Left colon (tissue), 2 donors: Measurements from ENCODE around the gene AKNA. TPM values are rescaled to one million over a fixed set of nuclear protein-coding genes. Genes with fewer than 3 reads are reported as not detected.

ENCODE experiments used
- ATAC-seq: fragments of 200-7000 bp; cut with Tn5 transposase; one replicate; pipeline ENCODE4 v1.9.1; 2020; ENCODE audit warnings: mild to moderate bottlenecking, moderate library complexity
- DNase-seq, 2 donors: peaks; one replicate each; pipeline ENCODE4 v3.0.0-alpha.2; 2020
- intact Hi-C, 2 donors: fragments of 100-400 bp; cut with DNase I in 1 of 2; cut with micrococcal nuclease in 1 of 2; formaldehyde crosslinking; loops; one replicate each; pipeline versions ENCODE4 v1.11.2 to v1.14.0; 2022; cut with DNase I, micrococcal nuclease
- total RNA-seq, 2 donors: library from RNA; stranded (reverse); fragmentation: NEBNext Ultra II Directional; extraction: Animal tissue kit (Norgen Biotek cat#: 25700); gene quantifications; one replicate each; pipeline ENCODE4 v1.2.1, GENCODE V29; 2021
- donor health status: DM: no; HTN: no; CAD: no.
- donor health status: DM: yes; HTN: yes; CAD: no.

Gene AKNA
- total RNA-seq, 2 donors from 2014 or later, result 32.4 to 35.9 TPM

DNA sequence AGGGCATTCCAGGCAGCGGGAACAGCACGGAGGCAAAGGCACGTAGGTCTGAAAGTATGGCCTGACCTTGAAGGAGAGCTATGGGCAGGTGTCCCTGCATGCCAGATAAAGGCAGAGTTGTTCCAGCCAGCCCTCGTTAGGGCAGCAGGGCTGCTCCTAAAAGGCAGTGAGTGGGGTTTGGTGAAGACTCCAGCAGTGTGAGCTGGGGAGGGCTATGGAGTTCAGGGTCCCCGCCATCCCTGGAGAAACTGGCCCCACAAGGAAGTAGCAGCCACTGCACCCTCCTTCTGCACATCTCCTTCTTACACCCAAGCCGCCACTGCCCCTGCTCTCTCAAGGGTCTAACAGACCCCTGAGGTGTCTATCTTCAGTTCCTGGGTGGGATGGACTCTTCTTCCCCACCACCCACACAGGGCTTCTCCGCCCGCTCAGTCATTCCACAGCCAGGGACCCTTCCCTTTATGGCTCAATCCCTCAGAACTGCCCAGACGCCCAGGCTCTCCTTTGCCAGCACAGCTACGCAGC lies 1.4 kb downstream of the AKNA start:
- ATAC-seq, result no peak
- no peak for DNase-seq
- intact Hi-C loops, result no loop called here

DNA sequence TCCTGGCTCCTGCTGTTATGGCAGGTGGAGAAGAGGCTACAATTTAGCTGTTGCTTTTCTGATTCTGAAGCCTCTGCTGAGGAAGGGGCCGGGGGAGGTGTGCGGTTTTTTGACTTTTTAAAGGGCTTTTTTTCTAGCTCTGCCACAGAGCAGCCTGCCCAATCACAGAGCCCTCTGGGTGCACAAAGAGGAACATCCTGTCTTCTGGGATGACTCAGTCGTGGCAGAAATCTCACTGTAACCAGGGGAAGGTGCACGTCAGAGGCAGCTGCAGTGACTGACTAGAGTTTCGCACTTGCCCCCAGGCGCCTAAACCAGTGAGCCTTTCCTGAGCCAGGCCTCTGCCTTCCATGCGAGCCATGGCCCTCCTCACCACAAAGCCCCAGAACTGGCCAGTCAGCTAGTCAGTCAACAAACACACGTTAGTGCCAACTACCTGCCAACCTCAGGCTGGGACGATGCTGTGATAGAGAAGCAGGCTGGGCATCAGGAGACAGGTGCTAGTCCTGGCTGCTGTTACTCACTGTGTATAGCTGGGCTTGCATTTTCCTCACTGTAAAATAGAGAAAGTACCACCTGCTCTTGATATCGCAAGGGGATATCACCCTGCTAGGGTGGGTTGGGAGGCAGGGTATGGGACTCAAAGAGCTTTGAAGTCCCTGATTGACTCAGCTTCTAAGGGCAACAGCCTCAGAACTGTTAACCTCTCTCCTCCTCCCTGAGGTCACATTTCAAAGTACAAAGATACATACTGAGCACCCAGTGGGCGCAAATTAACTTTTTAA lies 2.2 kb downstream of the AKNA start:
- DNase-seq (peak; percentile 73 to 84), ATAC-seq (peak; percentile 20)
- intact Hi-C loops, result no loop called here

DNA sequence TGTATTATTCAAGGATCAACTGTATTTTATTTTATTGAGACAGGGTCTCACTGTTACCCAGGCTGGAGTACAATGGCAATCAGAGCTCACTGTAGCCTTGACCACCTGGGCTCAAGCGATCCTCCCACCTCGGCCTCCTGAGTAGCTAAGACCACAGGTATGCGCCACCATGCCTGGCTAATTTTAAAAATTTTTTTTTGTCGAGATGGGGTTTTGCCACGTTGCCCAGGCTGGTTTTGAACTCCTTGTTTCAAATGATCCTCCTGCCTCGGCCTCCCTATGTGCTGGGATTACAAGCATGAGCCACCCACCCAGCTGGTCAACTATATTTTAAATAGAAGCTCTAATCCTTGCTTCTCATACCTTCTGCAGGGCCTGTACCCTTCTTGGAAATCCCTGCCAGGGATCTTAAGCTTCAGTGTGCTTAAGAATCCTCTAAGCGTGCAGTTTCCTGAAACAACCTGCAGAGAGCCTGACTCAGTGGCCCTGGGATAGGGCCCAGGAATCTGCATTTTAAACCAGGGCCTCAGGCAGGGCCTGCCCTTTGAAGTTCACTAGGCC lies 2.9 kb downstream of the AKNA start:
- ATAC-seq (no peak), DNase-seq (no peak)
- intact Hi-C loops, result no loop called here

DNA sequence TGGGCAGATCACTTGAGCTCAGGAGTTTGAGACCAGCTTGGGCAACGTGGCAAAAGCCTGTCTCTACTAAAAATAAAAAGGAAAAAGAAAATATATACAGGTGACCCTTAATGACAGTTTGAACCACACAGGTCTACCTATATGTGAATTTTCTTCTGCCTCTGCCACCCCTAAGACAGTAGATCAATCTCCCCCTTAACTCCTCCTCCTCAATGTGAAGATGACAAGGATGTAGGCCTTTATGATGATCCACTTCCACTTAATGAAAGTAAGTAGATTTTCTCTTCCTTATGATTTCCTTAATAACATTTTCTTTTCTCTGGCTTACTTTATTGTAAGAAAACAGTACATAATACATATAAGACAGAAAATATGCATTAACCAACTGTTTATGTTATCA lies 3.4 kb downstream of the AKNA start:
- DNase-seq (no peak), ATAC-seq (no peak)
- intact Hi-C loops, result no loop called here

DNA sequence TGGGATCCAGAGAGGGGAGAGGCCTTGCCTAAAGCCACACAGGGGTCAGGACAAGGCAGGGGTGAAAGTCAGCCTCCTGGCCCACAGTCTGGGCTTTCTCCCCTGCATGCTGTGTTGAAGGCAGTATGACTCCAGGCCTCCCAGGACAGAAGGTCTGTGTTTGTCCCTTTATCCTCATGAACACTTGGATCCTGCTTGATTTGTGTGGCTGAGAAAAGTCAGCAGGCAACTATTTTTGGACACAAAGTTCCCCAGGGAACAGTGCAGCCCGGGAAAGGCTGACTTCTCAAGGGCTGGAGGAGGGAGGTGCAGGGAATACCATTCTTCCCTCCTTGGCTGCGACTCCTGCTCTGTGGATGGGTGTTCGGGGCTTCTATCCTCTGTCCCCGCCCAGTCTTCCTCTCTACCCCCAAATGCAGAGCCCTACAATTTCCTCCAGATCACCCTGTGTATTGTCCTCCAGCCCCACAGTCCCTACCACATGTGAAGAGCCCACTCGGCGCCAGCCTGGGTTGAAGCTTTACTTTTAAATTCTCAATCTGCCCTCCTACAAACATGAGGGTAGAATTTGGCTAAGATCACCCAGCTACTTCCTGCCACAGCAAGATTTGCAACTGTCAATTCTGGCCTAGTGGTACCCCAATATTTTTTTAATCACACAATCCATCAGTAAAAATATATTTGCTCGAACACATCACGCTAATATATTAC lies 4.1 kb downstream of the AKNA start:
- intact Hi-C loops, result no loop called here
- DNase-seq, result peak in 1 of 2 donors; percentile 7
- ATAC-seq, result no peak

DNA sequence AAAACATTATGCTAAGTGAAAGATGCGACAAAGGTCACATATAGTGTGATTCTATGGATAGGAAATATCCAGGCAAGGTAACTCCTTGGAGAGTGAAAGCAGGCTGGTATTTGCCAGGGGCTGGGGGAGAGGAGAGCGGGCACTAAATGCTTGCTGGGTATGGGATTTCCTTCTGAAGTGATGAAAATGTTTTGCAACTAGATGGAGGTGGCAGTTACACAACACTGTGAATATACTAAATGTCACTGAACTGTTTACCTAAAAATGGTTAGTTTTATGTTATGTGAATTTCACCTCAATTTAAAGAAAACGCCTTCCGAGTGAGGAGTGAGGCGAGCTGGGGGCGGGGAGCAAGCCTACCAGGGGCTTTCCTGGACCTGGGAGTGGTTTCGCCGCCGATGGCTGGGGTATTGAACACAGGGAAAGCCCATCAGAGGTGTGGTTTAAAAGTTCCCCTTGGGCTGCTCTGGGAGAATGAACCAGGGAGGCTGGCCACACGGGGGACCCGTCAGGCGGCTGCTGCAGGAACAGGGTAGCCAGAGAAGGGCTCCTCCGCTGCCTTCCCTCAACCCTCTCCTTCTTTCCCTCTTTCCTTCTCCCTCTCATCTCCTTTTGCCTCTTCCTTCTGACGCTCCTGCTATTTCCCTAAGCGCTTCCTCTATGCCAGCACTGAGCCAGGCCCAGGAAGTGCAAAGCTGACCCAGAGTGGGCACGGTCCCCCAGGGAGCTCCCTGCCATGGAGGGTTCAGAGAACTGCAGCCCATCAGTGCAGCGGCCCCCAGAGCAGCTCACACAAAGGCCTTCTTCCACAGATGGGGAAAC lies 4.9 kb downstream of the AKNA start:
- ATAC-seq (no peak), DNase-seq (peak in 1 of 2 donors; percentile 46)
- intact Hi-C loops, result no loop called here

DNA sequence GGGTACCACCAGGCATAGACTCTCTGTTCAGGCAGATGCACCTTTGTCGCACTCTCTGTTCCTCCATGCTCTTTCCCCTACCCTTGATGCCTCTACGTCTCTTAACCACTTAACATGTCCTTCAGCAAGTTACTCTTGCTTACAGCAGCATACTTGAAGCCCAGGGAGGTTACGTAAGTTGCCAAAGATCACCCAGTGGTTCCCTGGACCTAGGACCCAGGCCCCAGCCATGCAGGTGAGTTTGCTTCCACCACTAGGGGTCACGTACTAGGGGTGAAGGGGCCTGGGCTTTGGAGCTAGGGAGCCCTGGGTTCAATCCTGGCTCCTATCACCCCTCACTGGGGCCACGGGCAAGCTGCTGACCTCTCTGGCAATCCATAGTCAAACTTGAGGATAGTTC lies 8.9 kb downstream of the AKNA start:
- intact Hi-C loops, result no loop called here
- DNase-seq, result peak in 1 of 2 donors; percentile 15
- ATAC-seq, result no peak

DNA sequence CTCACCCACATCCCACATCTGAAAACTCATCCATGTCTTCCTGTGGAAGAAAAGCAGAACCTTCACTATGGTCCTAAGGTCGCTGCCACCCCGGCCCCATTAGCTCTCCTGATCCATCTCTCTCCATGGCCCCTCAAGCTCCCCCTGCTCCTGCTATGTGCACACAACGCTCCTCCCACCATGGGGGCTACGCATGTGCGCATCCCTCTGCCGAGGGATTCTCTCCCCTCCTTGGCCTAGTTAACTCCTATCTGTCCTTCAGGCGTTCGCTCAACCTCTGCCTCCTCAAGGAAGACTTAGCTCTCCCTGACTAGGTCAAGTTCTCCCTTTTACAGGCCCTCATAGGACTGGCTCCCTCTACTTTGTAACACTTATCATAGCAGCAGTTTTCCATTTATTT lies 9.8 kb downstream of the AKNA start:
- ATAC-seq, result no peak
- intact Hi-C loops, result no loop called here
- DNase-seq, result no peak

DNA sequence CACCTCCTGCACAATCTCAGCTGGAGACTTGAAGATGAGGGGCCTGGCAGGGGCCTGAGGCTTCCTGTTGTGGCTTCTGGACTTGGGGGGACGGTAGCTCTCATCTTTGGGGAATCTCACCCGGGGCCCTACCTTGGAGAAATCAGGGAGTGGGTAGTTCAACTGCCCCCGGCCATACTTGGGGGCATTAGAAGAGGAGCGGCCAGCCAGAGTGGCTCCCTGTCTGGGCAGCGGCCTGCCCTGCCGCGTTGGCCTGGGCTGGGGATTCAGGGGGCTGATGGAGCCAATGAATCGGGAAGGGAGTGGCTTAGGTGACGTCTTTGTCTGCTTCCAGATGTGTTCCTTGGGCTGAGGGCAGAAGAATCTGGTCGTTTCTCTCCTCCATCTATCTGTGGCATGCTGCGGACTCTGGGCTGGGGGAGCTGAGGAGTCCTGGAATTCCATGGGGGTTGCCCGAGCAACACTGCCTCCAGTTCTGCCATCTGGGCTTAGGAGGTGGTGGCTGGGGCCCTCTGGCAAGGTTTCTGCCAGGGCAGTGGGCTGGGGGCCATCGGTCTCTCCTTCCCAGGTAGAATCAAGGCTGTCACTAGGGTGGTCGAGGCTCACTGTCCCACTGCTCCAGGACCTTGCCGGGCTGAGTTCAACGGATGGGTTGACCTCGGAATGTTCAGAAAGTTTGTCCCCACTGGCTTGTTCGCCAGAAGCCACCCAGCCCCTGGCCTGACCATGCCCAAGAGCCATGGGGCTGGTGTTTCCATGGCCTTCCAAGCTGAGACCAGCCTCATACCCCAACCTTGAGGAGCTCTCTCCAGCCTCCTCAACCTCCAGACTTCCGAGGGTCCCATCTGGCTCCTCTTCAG lies 11.0 kb downstream of the AKNA start:
- ATAC-seq (no peak), DNase-seq (peak in 1 of 2 donors; percentile 19)
- intact Hi-C loops, result no loop called here

DNA sequence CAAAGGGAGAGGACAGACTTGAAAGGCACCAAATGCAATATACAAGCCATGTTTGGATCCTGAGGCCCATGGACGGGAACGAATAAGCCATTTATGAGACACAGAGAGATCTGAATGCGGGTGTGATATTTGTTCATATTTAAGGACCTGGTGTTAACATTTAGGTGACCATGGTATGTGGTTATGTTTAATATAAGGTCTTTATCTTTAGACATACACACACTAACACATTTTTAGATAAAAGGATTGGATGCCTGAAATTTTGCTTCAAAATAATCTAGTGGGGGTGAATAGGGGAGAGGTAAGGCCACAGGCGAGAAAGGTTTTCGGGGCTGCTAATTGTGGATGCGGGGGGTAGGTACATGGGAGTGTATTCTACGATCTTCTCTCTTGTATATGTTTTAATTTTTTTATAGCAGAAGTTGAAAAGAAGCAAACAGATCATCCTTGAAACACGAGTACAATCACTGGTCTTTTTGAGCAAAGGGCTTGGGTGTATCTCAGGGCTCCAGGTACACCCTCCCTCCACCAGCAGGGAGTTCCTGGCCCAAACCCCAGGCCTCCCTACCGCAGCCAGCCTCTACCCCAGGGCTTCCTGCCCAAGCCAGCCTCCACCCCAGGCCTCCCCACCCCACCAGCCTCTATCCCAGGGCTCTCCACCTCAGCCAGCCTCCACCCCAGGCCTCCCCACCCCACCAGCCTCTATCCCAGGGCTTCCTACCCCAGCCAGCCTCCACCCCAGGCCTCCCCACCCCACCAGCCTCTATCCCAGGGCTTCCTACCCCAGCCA lies 12.2 kb downstream of the AKNA start:
- DNase-seq (no peak), ATAC-seq (no peak)
- intact Hi-C loops, result no loop called here

DNA sequence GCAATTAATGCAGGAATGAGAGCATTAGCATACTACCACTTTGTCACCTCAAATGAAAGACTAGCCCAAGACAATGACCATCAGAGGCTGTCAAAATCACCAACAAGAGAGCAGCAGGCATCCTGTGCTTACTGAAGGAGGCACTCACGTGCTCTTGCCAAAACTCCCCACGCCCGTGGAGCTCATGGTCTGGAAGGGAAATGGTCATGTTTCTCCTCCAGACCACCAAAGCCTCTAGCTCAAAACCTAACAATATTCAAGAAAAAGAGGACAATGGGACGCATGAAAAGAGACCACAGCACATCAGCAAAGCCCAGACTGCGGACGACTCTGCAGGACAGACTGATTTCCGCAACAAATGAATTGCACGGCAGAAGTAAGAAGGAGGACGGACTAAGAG lies 12.8 kb downstream of the AKNA start:
- no peak for ATAC-seq
- DNase-seq, result peak in 1 of 2 donors; percentile 13
- intact Hi-C loops, result no loop called here

DNA sequence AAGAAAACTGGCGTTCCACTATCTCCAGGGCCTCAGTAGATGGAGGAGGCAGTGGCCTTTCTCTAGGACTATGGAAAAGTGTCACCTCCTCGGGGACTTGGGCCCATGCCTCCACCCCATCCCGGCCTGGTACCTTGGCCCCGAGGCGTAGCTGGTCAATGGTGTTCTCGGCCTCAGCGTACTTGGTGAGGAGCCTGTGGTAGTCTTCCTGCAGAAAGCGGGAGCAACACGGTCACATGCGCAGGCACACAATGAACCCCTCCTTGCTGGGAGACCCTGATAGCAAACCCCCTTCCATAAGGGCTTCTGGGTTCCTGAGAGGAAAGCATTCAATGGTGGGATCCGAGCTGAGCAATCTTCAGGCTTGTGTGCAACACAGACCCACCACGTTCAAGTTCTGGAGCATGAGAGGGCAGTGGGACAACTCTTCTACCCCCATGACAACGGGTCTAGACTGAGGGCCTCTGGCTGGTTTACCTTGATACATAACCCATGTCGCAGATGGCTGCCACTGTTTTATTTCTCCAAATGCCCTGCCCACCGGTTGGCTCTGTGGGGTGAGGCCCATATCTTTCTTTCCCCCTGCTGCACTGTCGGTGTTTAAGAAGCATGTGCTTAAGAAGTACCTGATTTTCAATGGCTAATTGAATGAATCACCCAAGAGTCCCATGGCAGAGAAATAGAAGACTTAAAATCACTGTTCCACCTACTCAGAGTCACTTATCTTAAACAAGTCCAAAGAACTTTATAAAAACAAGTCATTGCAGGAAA lies 13.6 kb downstream of the AKNA start:
- intact Hi-C loops, result no loop called here
- DNase-seq, result peak in 1 of 2 donors; percentile 16
- ATAC-seq, result no peak

DNA sequence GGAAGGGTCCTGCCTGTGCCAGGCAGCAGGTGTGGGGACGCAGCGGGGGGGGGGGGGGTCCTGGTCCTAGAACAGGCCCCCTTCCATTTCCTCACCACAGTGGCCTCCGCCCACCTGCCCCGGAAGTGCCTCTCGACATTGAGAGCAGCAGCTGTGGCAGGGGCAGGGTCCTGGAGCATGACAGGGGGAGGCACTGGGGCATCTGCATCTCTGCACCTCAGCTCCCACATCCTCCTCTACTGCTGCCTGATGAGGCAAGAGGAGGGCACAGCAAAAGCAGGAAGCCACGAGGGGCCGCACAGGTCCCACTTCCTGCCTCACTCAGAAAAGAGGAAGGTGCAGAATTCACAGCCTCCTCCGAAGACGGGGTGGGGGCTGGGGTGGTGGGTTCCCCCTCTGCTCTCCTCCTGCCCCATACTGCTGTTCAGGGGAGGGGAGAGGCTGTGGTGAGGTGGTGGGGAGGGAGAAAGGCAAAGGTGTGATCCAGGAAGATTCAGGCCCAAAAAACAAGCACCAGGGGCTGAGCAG lies 14.8 kb downstream of the AKNA start:
- DNase-seq, result peak; percentile 69 to 74
- ATAC-seq, result peak; percentile 64
- intact Hi-C loops, result no loop called here

DNA sequence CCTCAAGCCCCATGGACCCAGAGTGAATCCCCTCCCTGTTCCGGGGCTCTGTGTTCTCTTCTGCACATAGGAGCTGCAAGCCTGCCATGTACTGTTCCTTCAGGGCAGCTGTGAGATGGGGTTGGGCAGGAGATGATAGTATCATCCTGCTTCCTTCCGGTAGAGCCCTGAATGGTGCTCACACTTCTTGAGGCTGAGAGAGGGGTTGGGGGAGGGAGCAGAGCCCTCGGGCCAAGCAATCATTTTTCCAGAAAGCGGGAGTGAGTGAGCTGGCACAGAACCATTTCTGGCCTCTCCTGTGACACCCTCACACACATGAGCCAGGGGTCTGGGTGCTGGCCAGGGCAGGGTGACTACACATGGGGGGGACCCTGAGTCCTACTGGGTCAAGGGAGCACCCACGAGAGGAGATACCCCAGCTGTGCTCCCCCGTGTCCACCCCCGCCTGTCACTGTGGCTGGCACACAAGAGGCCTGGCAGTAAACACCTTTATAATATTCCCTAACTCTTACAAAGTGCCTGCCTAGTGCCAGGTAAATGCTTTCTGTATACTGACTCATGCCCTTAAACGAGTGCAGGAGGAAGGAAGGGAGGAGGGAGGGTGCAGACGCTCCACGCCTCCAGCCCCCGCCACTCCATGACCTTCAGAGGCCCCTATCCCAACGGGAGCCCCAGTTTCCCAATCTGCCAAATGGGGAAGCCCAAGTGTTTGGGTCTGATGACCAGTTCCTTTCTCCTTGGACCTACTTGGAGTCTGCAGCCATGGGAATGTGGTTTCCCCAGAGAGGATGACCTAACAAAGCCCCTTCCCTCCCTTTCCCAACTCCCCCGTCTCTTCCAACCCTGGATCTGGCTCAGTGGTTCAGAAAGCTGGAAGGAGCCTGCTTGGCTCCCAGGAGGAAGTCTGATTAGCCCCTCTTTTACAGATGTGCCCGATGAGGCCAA lies 15.5 kb downstream of the AKNA start:
- peak; percentile 23 for ATAC-seq
- peak in 1 of 2 donors; percentile 42 for DNase-seq
- intact Hi-C loops, result no loop called here

DNA sequence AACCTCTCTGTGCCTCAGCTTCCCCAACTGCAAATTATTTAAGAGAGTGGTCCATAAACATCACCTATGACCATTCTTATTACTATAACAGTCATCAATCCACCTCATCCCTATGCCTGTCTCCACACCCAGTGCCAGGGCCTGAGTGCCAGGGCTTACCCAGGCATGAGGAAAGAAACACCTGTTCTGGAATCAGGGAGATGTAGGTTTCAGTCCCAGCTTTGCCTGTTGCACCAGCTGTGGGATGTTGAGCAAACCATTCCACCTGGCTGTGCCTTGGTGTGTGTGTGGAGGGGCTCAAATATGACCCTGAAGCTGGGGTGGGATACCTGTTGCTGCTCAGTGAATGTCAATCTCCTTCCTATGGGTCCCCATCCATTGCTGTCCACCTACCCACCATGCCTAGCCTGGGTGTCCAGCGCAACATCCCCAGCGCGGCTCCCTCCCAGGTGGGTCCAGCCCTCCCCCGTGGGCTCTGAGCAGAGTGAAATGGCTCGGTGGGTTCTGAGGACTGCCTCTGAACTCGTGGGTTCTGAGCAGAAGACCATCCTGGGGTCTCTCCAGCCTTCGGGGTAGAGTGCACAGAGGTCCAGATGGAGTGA lies 16.3 kb downstream of the AKNA start:
- intact Hi-C loops, result no loop called here
- ATAC-seq, result no peak
- DNase-seq, result no peak
